Measurements from ENCODE around the gene RGS7. TPM values are rescaled to one million over a fixed set of nuclear protein-coding genes. Genes with fewer than 3 reads are reported as not detected.

The RGS7 gene
- total RNA-seq, 1 experiment from 2014 or later: 1.5 TPM

DNA sequence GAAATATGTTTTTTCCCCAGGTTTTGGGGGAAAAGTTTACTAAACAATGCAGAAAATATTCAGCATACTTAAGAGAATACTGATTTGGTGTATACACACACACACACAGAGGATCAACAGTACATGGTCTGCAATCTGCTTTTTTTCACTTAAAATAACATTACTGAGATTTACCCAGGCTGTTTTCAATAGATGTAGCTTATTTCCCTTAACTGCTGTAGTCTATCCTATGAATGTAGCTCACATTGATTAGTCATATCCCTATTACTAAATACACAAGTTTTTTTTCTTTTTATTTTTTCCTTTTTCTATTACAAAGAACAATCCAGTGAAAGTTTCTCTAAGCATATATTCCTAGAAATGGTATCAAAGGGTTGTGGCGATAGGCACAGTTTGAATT is 478.4 kb downstream of the RGS7 start:
- no peaks in the 10 kb centered on the region for H3K4me1 ChIP-seq (ENCODE audit: insufficient read depth, low read length)
- no peak overlapping the region for H2BK20ac ChIP-seq (ENCODE audit: low read depth, low read length, poor library complexity, severe bottlenecking)
- H3K4me2 ChIP-seq (ENCODE audit: insufficient read depth, insufficient read length, low read length): no peak overlapping the region
- no peak overlapping the region for H4K5ac ChIP-seq (ENCODE audit: insufficient read length, low read depth, low read length)
- no peaks in the 10 kb centered on the region for H3K4me1 Mint-ChIP-seq
- H3K27me3 ChIP-seq (ENCODE audit: insufficient read depth, low read length): no peaks in the 10 kb centered on the region
- TF ChIP-seq, protein P1, sequence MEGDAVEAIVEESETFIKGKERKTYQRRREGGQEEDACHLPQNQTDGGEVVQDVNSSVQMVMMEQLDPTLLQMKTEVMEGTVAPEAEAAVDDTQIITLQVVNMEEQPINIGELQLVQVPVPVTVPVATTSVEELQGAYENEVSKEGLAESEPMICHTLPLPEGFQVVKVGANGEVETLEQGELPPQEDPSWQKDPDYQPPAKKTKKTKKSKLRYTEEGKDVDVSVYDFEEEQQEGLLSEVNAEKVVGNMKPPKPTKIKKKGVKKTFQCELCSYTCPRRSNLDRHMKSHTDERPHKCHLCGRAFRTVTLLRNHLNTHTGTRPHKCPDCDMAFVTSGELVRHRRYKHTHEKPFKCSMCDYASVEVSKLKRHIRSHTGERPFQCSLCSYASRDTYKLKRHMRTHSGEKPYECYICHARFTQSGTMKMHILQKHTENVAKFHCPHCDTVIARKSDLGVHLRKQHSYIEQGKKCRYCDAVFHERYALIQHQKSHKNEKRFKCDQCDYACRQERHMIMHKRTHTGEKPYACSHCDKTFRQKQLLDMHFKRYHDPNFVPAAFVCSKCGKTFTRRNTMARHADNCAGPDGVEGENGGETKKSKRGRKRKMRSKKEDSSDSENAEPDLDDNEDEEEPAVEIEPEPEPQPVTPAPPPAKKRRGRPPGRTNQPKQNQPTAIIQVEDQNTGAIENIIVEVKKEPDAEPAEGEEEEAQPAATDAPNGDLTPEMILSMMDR (conservative IDR thresholded peaks at IDR 0.05): no peak
- H2BK15ac ChIP-seq (ENCODE audit: low read depth, low read length): no peak overlapping the region
- H3K9me3 Mint-ChIP-seq: no peaks in the 10 kb centered on the region; a peak in 2 of 5 replicates
- no peak overlapping the region for H2BK5ac ChIP-seq (ENCODE audit: insufficient read length, low read length)
- peaks cover 0 to 4% (median 0%) of the 10 kb centered on the region in 3 experiments; a peak in 1 of 7 replicates for H3K36me3 Mint-ChIP-seq (ENCODE audit: insufficient read depth in 1 of 3, low read depth in 3 of 3)
- H3K9ac ChIP-seq (ENCODE audit: extremely low read depth, insufficient read length, low read length): no peak overlapping the region
- no peak overlapping the region for H3K27ac Mint-ChIP-seq
- H3K14ac ChIP-seq (ENCODE audit: insufficient read depth, low read length): no peak overlapping the region
- H2AFZ ChIP-seq (ENCODE audit: low read length): no peak overlapping the region
- no peaks in the 10 kb centered on the region for H3K27me3 Mint-ChIP-seq (ENCODE audit: low read depth)
- H4K20me1 ChIP-seq (ENCODE audit: control insufficient read depth, insufficient read depth, insufficient read length): no peaks in the 10 kb centered on the region
- no peak overlapping the region for H3K18ac ChIP-seq (ENCODE audit: insufficient read length, low read depth, low read length)
- no CpG with 5 or more reads among the region's 1 CpG for WGBS (ENCODE audit: extremely low coverage, insufficient read length, low lambda C conversion rate)
- H2BK12ac ChIP-seq (ENCODE audit: insufficient read length, low read depth, low read length): no peak overlapping the region
- no peak overlapping the region for H3K56ac ChIP-seq (ENCODE audit: insufficient read length, low read depth, low read length)
- no peaks in the 10 kb centered on the region for H3K79me2 ChIP-seq (ENCODE audit: insufficient read depth, low read length)
- H4K8ac ChIP-seq (replicated peaks; ENCODE audit: insufficient read length, low read depth, low read length): no peak overlapping the region
- no peaks in the 10 kb centered on the region for H3K9me3 ChIP-seq (ENCODE audit: control insufficient read depth, low read depth, low read length)
- H3K79me1 ChIP-seq (ENCODE audit: insufficient read depth, low read depth, low read length, poor library complexity, severe bottlenecking): no peaks in the 10 kb centered on the region
- no peak overlapping the region for H3T11ph ChIP-seq (ENCODE audit: low read length)
- no peak for DNase-seq
- no peak overlapping the region for H2AK5ac ChIP-seq (ENCODE audit: insufficient read length, low read length)
- no peak overlapping the region for H3K4me3 Mint-ChIP-seq
- no peak overlapping the region for H3K27ac ChIP-seq (ENCODE audit: insufficient read length, low read depth, low read length)
- H3K4ac ChIP-seq (ENCODE audit: low read depth, low read length): no peak overlapping the region
- no peak overlapping the region for H3K23ac ChIP-seq (ENCODE audit: insufficient read length, low read depth, low read length)
- H2BK120ac ChIP-seq (ENCODE audit: low read depth, low read length, poor library complexity, severe bottlenecking): no peak overlapping the region
- H4K91ac ChIP-seq (ENCODE audit: insufficient read length, low read depth, low read length): no peak overlapping the region
- no peaks in the 10 kb centered on the region for H3K23me2 ChIP-seq (ENCODE audit: insufficient read length, low read depth, low read length, poor library complexity, severe bottlenecking)
